IPS-11a (cell line): ENCODE data around the gene OR6K2.

Experiments
- H3K4me3 ChIP-seq: one replicate; pipeline ENCODE4 v1.5.1; 2013; ENCODE audit warnings: low read depth, low read length, control low read depth

OR6K2 gene

GRCh38 chr1:158686111-158687009, 14.1 kb downstream of the OR6K2 start, which contains the start of gene SPTA1:
Gene SPTA1, minus strand, starts transcription at chr1:158686715. Its CDS starts 198 bp downstream, at chr1:158686517.
- H3K4me3 ChIP-seq: no peak within 1 kb of the TSS

- no peak overlapping the region for H3K4me3 ChIP-seq
Measured at GRCh38 chr1:158685085-158685484, 15.4 kb downstream of the OR6K2 start.

GRCh38 chr1:158681606-158682005, 18.8 kb downstream of the OR6K2 start:
- no peak overlapping the region for H3K4me3 ChIP-seq

- no peak overlapping the region for H3K4me3 ChIP-seq
Measured at GRCh38 chr1:158679289-158679688, 21.2 kb downstream of the OR6K2 start.

- no peak overlapping the region for H3K4me3 ChIP-seq
Measured at GRCh38 chr1:158675563-158676323, 24.7 kb downstream of the OR6K2 start.

GRCh38 chr1:158674302-158674701, 26.1 kb downstream of the OR6K2 start:
- H3K4me3 ChIP-seq: no peak overlapping the region

GRCh38 chr1:158666037-158666436, 34.4 kb downstream of the OR6K2 start:
- H3K4me3 ChIP-seq: no peak overlapping the region

- no peak overlapping the region for H3K4me3 ChIP-seq
Measured at GRCh38 chr1:158654571-158654970, 45.9 kb downstream of the OR6K2 start.

- H3K4me3 ChIP-seq: no peak overlapping the region
Measured at GRCh38 chr1:158654086-158654485, 46.4 kb downstream of the OR6K2 start.

- H3K4me3 ChIP-seq: no peak overlapping the region
Measured at GRCh38 chr1:158652721-158653334, 47.6 kb downstream of the OR6K2 start.
